NCI-H2171 treated with DMSO at 0.1 percent for 48 hours (cell line): ENCODE results near the gene ISY1.
A peak's percentile ranks its signal among the peaks of the same experiment; 100 is the strongest.
"Not testable (repeated sequence)": the region's sequence is repeated elsewhere in the genome, so short reads cannot be mapped to it uniquely, and the experiment has no call there.

Source experiments
- DNase-seq: peaks from one replicate; lab custom pipeline; 2025; lab: John Stamatoyannopoulos, UW

Gene ISY1

GRCh38 chr3:129166579-129167332, 5.9 kb upstream of the ISY1 start:
- peak; percentile 3 for DNase-seq

GRCh38 chr3:129165594-129165993, 4.7 kb upstream of the ISY1 start:
- not testable (repeated sequence) for DNase-seq

- no peak for DNase-seq
These were observed 3.6 kb upstream of the ISY1 start for GRCh38 chr3:129164500-129164899.

- peak; percentile 42 for DNase-seq
These were observed 2.1 kb upstream of the ISY1 start for GRCh38 chr3:129162729-129163579.

- peak; percentile 16 for DNase-seq
These were observed 1.0 kb upstream of the ISY1 start for GRCh38 chr3:129161860-129162271.

GRCh38 chr3:129144786-129145185, 16.1 kb downstream of the ISY1 start:
- DNase-seq, result no peak

- not testable (repeated sequence) for DNase-seq
These were observed 19.9 kb downstream of the ISY1 start for GRCh38 chr3:129141011-129141410.

GRCh38 chr3:129139911-129140310, 21.0 kb downstream of the ISY1 start:
- DNase-seq, result no peak

- not testable (repeated sequence) for DNase-seq
These were observed 24.6 kb downstream of the ISY1 start for GRCh38 chr3:129136275-129136674.

GRCh38 chr3:129132097-129132866, 28.6 kb downstream of the ISY1 start:
- DNase-seq, result no peak

GRCh38 chr3:129131465-129132088, 29.3 kb downstream of the ISY1 start:
- no peak for DNase-seq

- no peak for DNase-seq
These were observed 30.5 kb downstream of the ISY1 start for GRCh38 chr3:129130291-129130813.

GRCh38 chr3:129128357-129129155, 32.3 kb downstream of the ISY1 start:
- no peak for DNase-seq

GRCh38 chr3:129126726-129127280, 34.1 kb downstream of the ISY1 start:
- DNase-seq, result no peak

- no peak for DNase-seq
These were observed 37.4 kb downstream of the ISY1 start for GRCh38 chr3:129123314-129124060.

- DNase-seq, result no peak
These were observed 38.4 kb downstream of the ISY1 start for GRCh38 chr3:129122412-129123011.

GRCh38 chr3:129121792-129122411, 39.0 kb downstream of the ISY1 start, which contains the start of gene RAB43:
Gene RAB43 (minus strand): TSS chr3:129121804. CDS start chr3:129121489, 315 bp downstream.
- DNase-seq, result peak; percentile 90

- DNase-seq, result no peak
These were observed 39.7 kb downstream of the ISY1 start for GRCh38 chr3:129121016-129121791.
